Bronchial epithelial cell (primary cell): Measurements from ENCODE around the gene GSTO1. TPM values are rescaled to one million over a fixed set of nuclear protein-coding genes. Genes with fewer than 3 reads are reported as not detected.

Source experiments
- DNase-seq: peaks from one replicate; pipeline ENCODE4 v3.0.0-alpha.2; 2010; ENCODE audit warnings: low read depth
- FAIRE-seq: peaks from 2 replicates; lab custom pipeline; 2011; peaks lifted over from hg19 to GRCh38; lab: Jason Lieb, UNC
- H3K27me3 ChIP-seq: 2 replicates; pipeline ENCODE4 v1.5.1; 2011; ENCODE audit warnings: low read length; ENCODE audit not compliant: control insufficient read depth, insufficient read depth
- H3K36me3 ChIP-seq: 2 replicates; pipeline ENCODE4 v1.5.1; 2011; ENCODE audit warnings: low read length; ENCODE audit not compliant: control insufficient read depth, insufficient read depth
- H3K4me3 ChIP-seq: 2 replicates; pipeline ENCODE4 v1.5.1; 2011; ENCODE audit warnings: mild to moderate bottlenecking, low read depth, low read length, control low read depth
- total RNA-seq: library from RNA; depleted of rRNA; stranded (reverse); fragments of >200 nt; gene quantifications from 2 replicates; pipeline ENCODE4 v1.2.1, GENCODE V29; 2014
- TF ChIP-seq, protein P1 (sequence below): IDR thresholded peaks from 2 replicates; pipeline ENCODE4 v1.5.1; 2011; ENCODE audit warnings: mild to moderate bottlenecking, moderate library complexity, low read length, control low read depth, inconsistent platforms; ENCODE audit not compliant: insufficient read depth, severe bottlenecking

The GSTO1 gene
- total RNA-seq, 1 donor from 2014 or later, result 158 TPM

- FAIRE-seq (no peak), DNase-seq (no peak)
- TF ChIP-seq, protein P1, sequence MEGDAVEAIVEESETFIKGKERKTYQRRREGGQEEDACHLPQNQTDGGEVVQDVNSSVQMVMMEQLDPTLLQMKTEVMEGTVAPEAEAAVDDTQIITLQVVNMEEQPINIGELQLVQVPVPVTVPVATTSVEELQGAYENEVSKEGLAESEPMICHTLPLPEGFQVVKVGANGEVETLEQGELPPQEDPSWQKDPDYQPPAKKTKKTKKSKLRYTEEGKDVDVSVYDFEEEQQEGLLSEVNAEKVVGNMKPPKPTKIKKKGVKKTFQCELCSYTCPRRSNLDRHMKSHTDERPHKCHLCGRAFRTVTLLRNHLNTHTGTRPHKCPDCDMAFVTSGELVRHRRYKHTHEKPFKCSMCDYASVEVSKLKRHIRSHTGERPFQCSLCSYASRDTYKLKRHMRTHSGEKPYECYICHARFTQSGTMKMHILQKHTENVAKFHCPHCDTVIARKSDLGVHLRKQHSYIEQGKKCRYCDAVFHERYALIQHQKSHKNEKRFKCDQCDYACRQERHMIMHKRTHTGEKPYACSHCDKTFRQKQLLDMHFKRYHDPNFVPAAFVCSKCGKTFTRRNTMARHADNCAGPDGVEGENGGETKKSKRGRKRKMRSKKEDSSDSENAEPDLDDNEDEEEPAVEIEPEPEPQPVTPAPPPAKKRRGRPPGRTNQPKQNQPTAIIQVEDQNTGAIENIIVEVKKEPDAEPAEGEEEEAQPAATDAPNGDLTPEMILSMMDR, result no peak
- H3K36me3 ChIP-seq, result no peaks in the 10 kb centered on the region
- no peaks in the 10 kb centered on the region for H3K27me3 ChIP-seq
- no peak overlapping the region for H3K4me3 ChIP-seq
Observed at GRCh38 chr10:104304356-104304745, 49.7 kb downstream of the GSTO1 start.

- no peaks in the 10 kb centered on the region for H3K27me3 ChIP-seq
- no peak for FAIRE-seq
- TF ChIP-seq, protein P1, result no peak
- DNase-seq, result no peak
- no peaks in the 10 kb centered on the region for H3K36me3 ChIP-seq
- H3K4me3 ChIP-seq, result no peak overlapping the region
Observed at GRCh38 chr10:104304927-104305326, 50.2 kb downstream of the GSTO1 start.

DNA sequence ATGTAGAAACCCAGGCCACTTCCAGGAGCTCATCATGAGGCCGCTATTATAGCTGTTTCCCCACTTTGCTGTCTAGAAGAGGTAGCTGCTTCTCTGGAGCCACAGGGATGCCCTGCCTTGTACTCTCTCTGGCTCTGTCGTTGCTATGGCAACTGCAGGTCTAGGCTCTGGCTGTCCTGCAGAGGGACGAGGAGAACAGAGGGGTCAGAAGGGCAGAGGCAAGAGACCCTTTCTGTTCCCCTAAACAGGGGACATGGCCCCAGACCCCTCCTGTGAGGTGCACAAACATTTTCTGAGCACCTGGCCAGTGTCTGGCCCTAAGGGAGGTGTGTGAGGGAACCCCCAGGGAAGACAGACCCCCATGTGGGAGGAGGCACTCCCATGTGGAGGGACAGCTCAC lies 52.2 kb downstream of the GSTO1 start:
- Histone ChIP-seq H3K4me3 (no peak overlapping the region), H3K27me3 (no peaks in the 10 kb centered on the region), H3K36me3 (peaks cover 3% of the 10 kb centered on the region)
- FAIRE-seq (no peak), DNase-seq (no peak)
- TF ChIP-seq, protein P1, result no peak

- peaks cover 4% of the 10 kb centered on the region for H3K36me3 ChIP-seq
- no peak for DNase-seq
- no peak for FAIRE-seq
- TF ChIP-seq, protein P1, result no peak
- H3K4me3 ChIP-seq, result no peak overlapping the region
- H3K27me3 ChIP-seq, result no peaks in the 10 kb centered on the region
Observed at GRCh38 chr10:104307576-104308438, 53.1 kb downstream of the GSTO1 start.

DNA sequence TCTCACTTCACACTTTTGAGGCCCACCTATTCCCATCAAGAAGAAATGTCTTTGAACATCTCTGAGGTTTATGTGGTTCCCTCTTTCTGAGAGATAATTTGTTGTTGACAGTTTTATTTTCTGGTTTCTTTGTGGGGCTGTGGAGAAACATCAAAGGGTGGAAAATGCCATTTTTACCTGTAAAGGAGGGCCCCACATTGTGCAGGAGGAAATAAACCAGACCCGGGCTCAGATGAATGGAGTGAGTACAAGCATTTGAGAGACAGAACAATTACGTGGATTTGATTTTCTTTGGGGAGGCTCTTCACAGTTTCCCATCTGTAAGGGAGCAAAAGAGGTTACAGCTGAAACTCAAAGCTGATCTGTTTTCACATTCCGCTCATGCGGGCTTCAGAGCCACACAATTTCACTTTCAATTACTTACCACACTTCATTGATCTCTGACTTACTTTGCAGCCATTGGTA lies 53.8 kb downstream of the GSTO1 start:
- Histone ChIP-seq H3K27me3 (no peaks in the 10 kb centered on the region), H3K4me3 (no peak overlapping the region), H3K36me3 (peaks cover 10% of the 10 kb centered on the region)
- TF ChIP-seq, protein P1, result no peak
- FAIRE-seq, result no peak
- DNase-seq, result no peak
